Right lobe of liver (tissue), 4 donors: ENCODE data around the gene SLC28A1.

ENCODE experiments used
- POLR2A ChIP-seq: fragments of 450-650 bp; IDR thresholded peaks from one replicate; pipeline ENCODE4 v1.6.1; 2017; ENCODE audit warnings: antibody characterized with exemption, mild to moderate bottlenecking
- TF ChIP-seq, protein P1 (sequence below), 4 donors: fragments of 200-600 bp in 3 of 4; fragments of 450-650 bp in 1 of 4; IDR thresholded peaks; one replicate each; pipeline versions ENCODE4 v1.5.1 to v1.8.0; 2016 to 2022; ENCODE audit warnings: antibody characterized with exemption in 4 of 4, mild to moderate bottlenecking in 2 of 4
- donor health status: DM: no; HTN: no; CAD: no.
- donor health status: DM: no; HTN: no; CAD: no.
- donor health status: DM: no; HTN: yes; CAD: no.

GRCh38 chr15:84835661-84836337 is 48.7 kb upstream of the SLC28A1 start:
- TF ChIP-seq, protein P1, sequence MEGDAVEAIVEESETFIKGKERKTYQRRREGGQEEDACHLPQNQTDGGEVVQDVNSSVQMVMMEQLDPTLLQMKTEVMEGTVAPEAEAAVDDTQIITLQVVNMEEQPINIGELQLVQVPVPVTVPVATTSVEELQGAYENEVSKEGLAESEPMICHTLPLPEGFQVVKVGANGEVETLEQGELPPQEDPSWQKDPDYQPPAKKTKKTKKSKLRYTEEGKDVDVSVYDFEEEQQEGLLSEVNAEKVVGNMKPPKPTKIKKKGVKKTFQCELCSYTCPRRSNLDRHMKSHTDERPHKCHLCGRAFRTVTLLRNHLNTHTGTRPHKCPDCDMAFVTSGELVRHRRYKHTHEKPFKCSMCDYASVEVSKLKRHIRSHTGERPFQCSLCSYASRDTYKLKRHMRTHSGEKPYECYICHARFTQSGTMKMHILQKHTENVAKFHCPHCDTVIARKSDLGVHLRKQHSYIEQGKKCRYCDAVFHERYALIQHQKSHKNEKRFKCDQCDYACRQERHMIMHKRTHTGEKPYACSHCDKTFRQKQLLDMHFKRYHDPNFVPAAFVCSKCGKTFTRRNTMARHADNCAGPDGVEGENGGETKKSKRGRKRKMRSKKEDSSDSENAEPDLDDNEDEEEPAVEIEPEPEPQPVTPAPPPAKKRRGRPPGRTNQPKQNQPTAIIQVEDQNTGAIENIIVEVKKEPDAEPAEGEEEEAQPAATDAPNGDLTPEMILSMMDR (IDR thresholded peaks at IDR 0.05): no peak
- no peak for TF ChIP-seq POLR2A
